Keratinocyte (primary cell): Measurements from ENCODE around the gene PXDN.

ENCODE experiments used
- CTCF ChIP-seq, 3 experiments: IDR thresholded peaks in 1 of 3; conservative IDR thresholded peaks in 1 of 3; optimal IDR thresholded peaks in 1 of 3; 2 replicates in 2 of 3; 3 replicates in 1 of 3; pipeline versions ENCODE3 to v1.5.1; 2011; ENCODE audit warnings: low read length in 3 of 3, mild to moderate bottlenecking in 3 of 3, moderate library complexity in 2 of 3, control low read depth in 1 of 3, inconsistent platforms in 1 of 3; ENCODE audit not compliant: insufficient read depth in 2 of 3; ENCODE audit errors: extremely low read depth in 1 of 3
- EZH2 ChIP-seq: IDR thresholded peaks from one replicate; pipeline ENCODE4 v1.6.1; 2012; ENCODE audit warnings: inconsistent platforms, mild to moderate bottlenecking, low read length, moderate library complexity

GRCh38 chr2:1633936-1634587, 110.3 kb downstream of the PXDN start:
- no peak for TF ChIP-seq CTCF (optimal IDR thresholded peaks at IDR 0.05 in 1 of 3, IDR thresholded peaks at IDR 0.05 in 1 of 3, conservative IDR thresholded peaks at IDR 0.05 in 1 of 3; ENCODE audit: extremely low read depth in 1 of 3, insufficient read depth in 2 of 3, low read length in 3 of 3)
- no peak for TF ChIP-seq EZH2
